Astrocyte of the cerebellum (primary cell): ENCODE results near the gene LCMT1.

Experiments
- DNase-seq: peaks from one replicate; pipeline ENCODE4 v3.0.0-alpha.2; 2011; ENCODE audit warnings: low read depth
- H3K4me3 ChIP-seq: 2 replicates; pipeline ENCODE4 v1.5.1; 2011; ENCODE audit warnings: mild to moderate bottlenecking, low read depth, low read length, moderate library complexity
- in situ Hi-C: cut with HindIII; loops from 2 replicates; pipeline ENCODE4 v1.10.0; 2017; ENCODE audit warnings: low sequenced_read_pairs
- TF ChIP-seq, protein P1 (sequence below): IDR thresholded peaks from 2 replicates; pipeline ENCODE4 v1.5.1; 2012; ENCODE audit warnings: low read length, low read depth, moderate library complexity, mild to moderate bottlenecking; ENCODE audit errors: missing control alignments

LCMT1 gene

DNA sequence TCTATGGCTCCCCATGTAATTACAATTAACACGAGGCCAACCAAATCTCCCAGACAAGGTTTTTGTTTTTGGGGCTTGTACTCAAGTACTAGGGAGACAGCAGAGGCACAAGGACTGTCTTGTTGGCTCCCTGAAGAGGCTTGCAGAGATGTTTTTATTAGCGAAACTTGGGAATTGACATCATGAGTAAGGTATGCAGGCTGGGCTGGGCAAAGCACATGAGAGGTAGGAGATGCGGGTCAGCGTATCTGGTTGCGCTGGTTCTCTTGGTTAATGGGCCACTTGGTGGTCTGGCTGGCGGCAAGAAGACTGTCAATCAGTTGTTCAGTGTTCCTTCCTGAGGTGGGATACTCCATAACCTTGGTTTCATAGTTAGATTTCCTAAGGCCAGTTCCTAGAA lies 28.9 kb downstream of the LCMT1 start:
- H3K4me3 ChIP-seq: no peak overlapping the region
- in situ Hi-C loops: no loop called here
- DNase-seq: no peak
- TF ChIP-seq, protein P1, sequence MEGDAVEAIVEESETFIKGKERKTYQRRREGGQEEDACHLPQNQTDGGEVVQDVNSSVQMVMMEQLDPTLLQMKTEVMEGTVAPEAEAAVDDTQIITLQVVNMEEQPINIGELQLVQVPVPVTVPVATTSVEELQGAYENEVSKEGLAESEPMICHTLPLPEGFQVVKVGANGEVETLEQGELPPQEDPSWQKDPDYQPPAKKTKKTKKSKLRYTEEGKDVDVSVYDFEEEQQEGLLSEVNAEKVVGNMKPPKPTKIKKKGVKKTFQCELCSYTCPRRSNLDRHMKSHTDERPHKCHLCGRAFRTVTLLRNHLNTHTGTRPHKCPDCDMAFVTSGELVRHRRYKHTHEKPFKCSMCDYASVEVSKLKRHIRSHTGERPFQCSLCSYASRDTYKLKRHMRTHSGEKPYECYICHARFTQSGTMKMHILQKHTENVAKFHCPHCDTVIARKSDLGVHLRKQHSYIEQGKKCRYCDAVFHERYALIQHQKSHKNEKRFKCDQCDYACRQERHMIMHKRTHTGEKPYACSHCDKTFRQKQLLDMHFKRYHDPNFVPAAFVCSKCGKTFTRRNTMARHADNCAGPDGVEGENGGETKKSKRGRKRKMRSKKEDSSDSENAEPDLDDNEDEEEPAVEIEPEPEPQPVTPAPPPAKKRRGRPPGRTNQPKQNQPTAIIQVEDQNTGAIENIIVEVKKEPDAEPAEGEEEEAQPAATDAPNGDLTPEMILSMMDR: no peak

- no peak overlapping the region for H3K4me3 ChIP-seq
- in situ Hi-C loops: no loop called here
- DNase-seq: no peak
- TF ChIP-seq, protein P1: no peak
These were observed 30.1 kb downstream of the LCMT1 start for GRCh38 chr16:25141648-25142047.

DNA sequence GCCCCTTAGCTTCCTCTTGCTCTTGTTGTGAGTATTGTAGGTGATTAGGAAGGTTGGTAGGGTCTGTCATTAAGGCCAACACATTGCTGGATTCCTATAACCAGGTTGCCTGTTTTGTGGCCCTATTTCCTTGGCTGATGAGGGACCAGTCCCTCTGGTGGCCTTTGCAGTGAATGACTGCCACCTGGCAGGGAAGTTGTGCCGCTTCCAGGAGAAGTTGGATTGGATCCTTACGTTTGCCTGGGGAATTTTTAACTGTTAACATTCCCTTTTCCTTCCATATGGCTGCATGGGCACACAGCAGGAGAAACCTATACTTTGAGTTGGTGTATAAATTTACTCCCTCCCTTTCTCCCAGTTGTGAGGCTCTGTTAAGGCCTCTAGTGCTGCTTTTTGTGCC lies 32.4 kb downstream of the LCMT1 start:
- in situ Hi-C loops: no loop called here
- TF ChIP-seq, protein P1: peak; percentile 27
- no peak overlapping the region for H3K4me3 ChIP-seq
- DNase-seq: no peak

GRCh38 chr16:25148568-25149215 lies 37.1 kb downstream of the LCMT1 start:
- no peak overlapping the region for H3K4me3 ChIP-seq
- DNase-seq: no peak
- TF ChIP-seq, protein P1: no peak
- in situ Hi-C loops: loop anchor here (5.0 kb wide), 1 partner anchor 94 kb away; no protein-coding TSS in a partner anchor

GRCh38 chr16:25151996-25152395 lies 40.5 kb downstream of the LCMT1 start:
- TF ChIP-seq, protein P1: no peak
- no peak overlapping the region for H3K4me3 ChIP-seq
- DNase-seq: peak; percentile 76
- in situ Hi-C loops: no loop called here

GRCh38 chr16:25155553-25156460 lies 44.3 kb downstream of the LCMT1 start:
- TF ChIP-seq, protein P1: no peak
- no peak overlapping the region for H3K4me3 ChIP-seq
- in situ Hi-C loops: loop anchor here (5.0 kb wide), 1 partner anchor 36 kb away; no protein-coding TSS in a partner anchor
- no peak for DNase-seq
